Measurements from ENCODE around the gene EFCAB6.

GRCh38 chr22:43502306-43502874 is 309.7 kb downstream of the EFCAB6 start:
- TF ChIP-seq CTCF (IDR thresholded peaks at IDR 0.05), result no peak
- TF ChIP-seq EZH2 (IDR thresholded peaks at IDR 0.05; ENCODE audit: borderline replicate concordance, insufficient read depth, low read depth, low read length, poor library complexity, severe bottlenecking), result no peak
